MM.1S (cell line): ENCODE measurements around the gene PRAMEF12.

Source experiments
- CTCF ChIP-seq: fragments of 300-600 bp; sonication (generic); IDR thresholded peaks from 2 replicates; pipeline ENCODE4 v1.5.1; 2016; ENCODE audit warnings: antibody characterized with exemption, low read length, mixed read lengths
- EZH2phosphoT487 ChIP-seq: fragments of 300-600 bp; sonication (generic); IDR thresholded peaks from 2 replicates; pipeline ENCODE4 v1.6.1; 2018; ENCODE audit warnings: antibody characterized with exemption, low read length

- TF ChIP-seq CTCF = no peak
- no peak for TF ChIP-seq EZH2phosphoT487
Measured at GRCh38 chr1:12734651-12735050, 38.9 kb upstream of the PRAMEF12 start.
